IMR-90 (cell line): ENCODE data around the gene CFDP1. TPM values are rescaled to one million over a fixed set of nuclear protein-coding genes. Genes with fewer than 3 reads are reported as not detected.

Source experiments
- ATAC-seq: fragments of 200-7000 bp; cut with Tn5 transposase; 2 replicates; pipeline ENCODE4 v1.9.1; 2020; ENCODE audit warnings: low read depth, mild to moderate bottlenecking, moderate library complexity
- BruUV-seq: library from RNA; stranded (reverse); fragments of 400-500 nt; replicated peaks from 2 replicates; lab custom pipeline; 2021; lab: Mats Ljungman, UMichigan
- CTCF ChIA-PET: fragments of 300-600 bp; formaldehyde crosslinking; extraction: SDS; loops from one replicate; lab custom pipeline; 2021; ENCODE audit warnings: antibody characterized with exemption; lab: Yijun Ruan, JAX
- POLR2A ChIA-PET: fragments of 300-600 bp; sonication (Branson Sonifier 250); formaldehyde crosslinking; loops from one replicate; lab custom pipeline; 2022; ENCODE audit warnings: antibody characterized with exemption; ENCODE audit not compliant: unreplicated experiment; lab: Charles Lee
- DNase-seq: peaks from one replicate; pipeline ENCODE4 v3.0.0; 2013
- H2AFZ ChIP-seq: replicated peaks from 2 replicates; pipeline ENCODE3; 2013; ENCODE audit warnings: low read length, mild to moderate bottlenecking; ENCODE audit not compliant: poor library complexity
- H2AK5ac ChIP-seq: 2 replicates; pipeline ENCODE4 v1.6.1; 2013; ENCODE audit warnings: low read depth, low read length, inconsistent platforms
- H2AK9ac ChIP-seq: replicated peaks from 2 replicates; pipeline ENCODE3; 2013; ENCODE audit warnings: mild to moderate bottlenecking, low read depth, low read length, moderate library complexity; ENCODE audit not compliant: poor library complexity
- H2BK120ac ChIP-seq: 2 replicates; pipeline ENCODE4 v1.6.1; 2013; ENCODE audit warnings: low read depth, low read length, inconsistent platforms
- H2BK15ac ChIP-seq: 3 replicates; pipeline ENCODE4 v1.6.1; 2013; ENCODE audit warnings: low read depth, low read length, inconsistent platforms
- H2BK20ac ChIP-seq: 2 replicates; pipeline ENCODE4 v1.6.1; 2013; ENCODE audit warnings: low read depth, mild to moderate bottlenecking, inconsistent platforms, low read length, moderate library complexity
- H2BK5ac ChIP-seq: 2 replicates; pipeline ENCODE4 v1.6.1; 2013; ENCODE audit warnings: mild to moderate bottlenecking, low read depth, low read length, inconsistent platforms; ENCODE audit not compliant: poor library complexity, severe bottlenecking
- H3K14ac ChIP-seq: replicated peaks from 2 replicates; pipeline ENCODE4 v1.6.1; 2013; ENCODE audit warnings: low read depth, low read length, inconsistent platforms
- H3K18ac ChIP-seq: 2 replicates; pipeline ENCODE4 v1.6.1; 2013; ENCODE audit warnings: low read depth, low read length, control low read depth
- H3K23ac ChIP-seq: 2 replicates; pipeline ENCODE4 v1.6.1; 2013; ENCODE audit warnings: low read depth, low read length, inconsistent platforms
- H3K27ac ChIP-seq: 2 replicates; pipeline ENCODE4 v1.5.1; 2013; ENCODE audit warnings: mild to moderate bottlenecking, control low read depth, low read length; ENCODE audit not compliant: insufficient read depth
- H3K27me3 ChIP-seq: 2 replicates; pipeline ENCODE4 v1.6.1; 2013; ENCODE audit warnings: low read length; ENCODE audit not compliant: control insufficient read depth, insufficient read depth
- H3K36me3 ChIP-seq: 2 replicates; pipeline ENCODE4 v1.6.1; 2013; ENCODE audit warnings: low read length, mixed read lengths; ENCODE audit not compliant: control insufficient read depth, insufficient read depth
- H3K4ac ChIP-seq: 2 replicates; pipeline ENCODE4 v1.6.1; 2013; ENCODE audit warnings: low read depth, low read length, inconsistent platforms
- H3K4me1 ChIP-seq: 2 replicates; pipeline ENCODE4 v1.6.1; 2013; ENCODE audit warnings: low read length, mixed read lengths; ENCODE audit not compliant: control insufficient read depth, insufficient read depth
- H3K4me2 ChIP-seq: 2 replicates; pipeline ENCODE4 v1.6.1; 2013; ENCODE audit warnings: low read depth, mild to moderate bottlenecking, control low read depth, low read length, moderate library complexity
- H3K4me3 ChIP-seq: 2 replicates; pipeline ENCODE4 v1.5.1; 2013; ENCODE audit warnings: low read depth, mild to moderate bottlenecking, control low read depth, low read length, moderate library complexity; ENCODE audit not compliant: insufficient read depth
- H3K56ac ChIP-seq: 2 replicates; pipeline ENCODE4 v1.6.1; 2013; ENCODE audit warnings: low read length, inconsistent platforms; ENCODE audit not compliant: insufficient read depth; ENCODE audit errors: extremely low read depth
- H3K79me1 ChIP-seq, 2 experiments: 2 replicates each; pipeline ENCODE4 v1.6.1; 2013; ENCODE audit warnings: low read length in 2 of 2, inconsistent platforms in 1 of 2, low read depth in 1 of 2
- H3K9ac ChIP-seq: 2 replicates; pipeline ENCODE4 v1.6.1; 2013; ENCODE audit warnings: low read depth, low read length, control low read depth
- H3K9me1 ChIP-seq: 2 replicates; pipeline ENCODE4 v1.6.1; 2013; ENCODE audit warnings: low read length, inconsistent platforms; ENCODE audit not compliant: insufficient read depth
- H3K9me3 ChIP-seq: 2 replicates; pipeline ENCODE4 v1.6.1; 2013; ENCODE audit warnings: low read length; ENCODE audit not compliant: control insufficient read depth, insufficient read depth
- H4K20me1 ChIP-seq: 2 replicates; pipeline ENCODE4 v1.6.1; 2013; ENCODE audit warnings: low read length, inconsistent platforms; ENCODE audit not compliant: insufficient read depth
- H4K5ac ChIP-seq: 2 replicates; pipeline ENCODE4 v1.6.1; 2013; ENCODE audit warnings: mild to moderate bottlenecking, low read depth, low read length, control low read depth
- H4K8ac ChIP-seq, 2 experiments: 2 replicates each; pipeline ENCODE4 v1.6.1; 2013; ENCODE audit warnings: low read depth in 2 of 2, low read length in 2 of 2, control low read depth in 1 of 2, inconsistent platforms in 1 of 2
- H4K91ac ChIP-seq: 2 replicates; pipeline ENCODE4 v1.6.1; 2013; ENCODE audit warnings: low read depth, low read length, inconsistent platforms; ENCODE audit not compliant: insufficient read depth
- CHD1 ChIP-seq: IDR thresholded peaks from 2 replicates; pipeline ENCODE4 v1.6.1; 2012; ENCODE audit warnings: low read depth, low read length, improper control_type of control experiment
- FOS ChIP-seq: fragments of 150-350 bp; IDR thresholded peaks from 2 replicates; pipeline ENCODE4 v1.6.1; 2016; ENCODE audit warnings: low read depth, low read length
- MAZ ChIP-seq: IDR thresholded peaks from 2 replicates; pipeline ENCODE4 v1.6.1; 2012; ENCODE audit warnings: low read depth, mild to moderate bottlenecking, low read length, improper control_type of control experiment, moderate library complexity, borderline replicate concordance
- MXI1 ChIP-seq: IDR thresholded peaks from 2 replicates; pipeline ENCODE4 v1.6.1; 2012; ENCODE audit warnings: low read depth, mild to moderate bottlenecking, low read length, moderate library complexity, borderline replicate concordance
- POLR2A ChIP-seq: IDR thresholded peaks from 2 replicates; pipeline ENCODE4 v1.6.1; 2012; ENCODE audit warnings: mild to moderate bottlenecking, low read depth, low read length
- WGBS, 2 experiments: methylation state at CpG; one replicate each; pipeline versions ENCODE4 v1.1.5 to v1.1.7; 2013; ENCODE audit warnings: missing lambda C conversion rate in 2 of 2; ENCODE audit not compliant: insufficient read length in 1 of 2; ENCODE audit errors: extremely low coverage in 2 of 2; 5-methylcytosine and 5-hydroxymethylcytosine counted together
- dilution Hi-C: fragments of 300-500 bp; cut with HindIII; formaldehyde crosslinking; loops from one replicate; pipeline ENCODE4 v1.14.3; 2018; ENCODE audit warnings: low sequenced_read_pairs; ENCODE audit not compliant: unreplicated experiment
- in situ Hi-C: fragments of 300-500 bp; cut with MboI; formaldehyde crosslinking; loops from 3 replicates; pipeline ENCODE4 v1.14.3; 2019; ENCODE audit warnings: low sequenced_read_pairs, inconsistent platforms, mixed read lengths
- intact Hi-C: fragments of 100-400 bp; cut with micrococcal nuclease; formaldehyde crosslinking; loops from 2 replicates; pipeline ENCODE4 v1.10.0; 2022
- polyA plus RNA-seq, 3 experiments: library from polyadenylated mRNA; depleted of rRNA; stranded (reverse); fragments of >200 nt; gene quantifications; 2 replicates each; pipeline ENCODE4 v1.2.3, GENCODE V29; 2012; ENCODE audit warnings: low replicate concordance in 1 of 3
- total RNA-seq: library from RNA; depleted of rRNA; stranded (reverse); fragments of >200 nt; gene quantifications from 2 replicates; pipeline ENCODE4 v1.2.3, GENCODE V29; 2012
- TF ChIP-seq, protein P1 (sequence below): conservative IDR thresholded peaks from 2 replicates; pipeline ENCODE4 v1.5.1; 2012; ENCODE audit warnings: mild to moderate bottlenecking, low read depth, low read length, improper control_type of control experiment

CFDP1 gene
- total and polyA plus RNA-seq, 2 of the 4 experiments (the other 2 are of a cell fraction), result 15.6 to 38.7 TPM

DNA sequence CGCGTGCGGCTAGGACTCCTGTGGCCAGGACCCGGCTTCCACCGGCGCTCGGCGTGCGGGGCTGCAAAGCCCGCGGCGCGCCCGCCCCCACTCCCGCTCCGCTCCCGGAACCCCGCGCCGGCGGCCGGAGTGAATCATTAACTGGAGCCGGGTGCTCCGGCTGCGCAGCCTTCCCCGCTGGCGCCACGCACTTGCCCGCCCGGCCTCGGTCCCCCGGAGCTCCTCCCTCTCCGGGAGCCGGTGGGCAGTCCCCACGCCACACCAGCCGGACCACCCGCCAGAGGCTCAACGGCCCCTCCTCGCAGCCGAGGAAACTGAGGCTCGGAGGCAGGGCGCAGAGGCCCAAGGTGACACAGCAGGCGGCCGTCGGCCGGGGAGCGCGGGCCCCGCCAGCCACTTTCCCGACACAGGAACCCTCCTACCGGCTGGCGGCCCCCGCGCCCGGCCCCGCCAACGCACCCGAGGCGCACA is 182.5 kb downstream of the CFDP1 start:
- CTCF ChIA-PET, result interaction anchor here (0.8 to 1.2 kb wide), 2 partner anchors 17 to 55 kb away, joined by 3 to 4 read pairs; no protein-coding TSS in a partner anchor
- H3K4me3 ChIP-seq, result peak overlapping the region; percentile 70
- H2BK20ac ChIP-seq, result no peak overlapping the region
- WGBS, 2 experiments, result 0% methylated on average over 43 of the region's 59 CpGs; no CpG with 5 or more reads in 1 of the 2 experiments
- H3K9me1 ChIP-seq, result peaks cover 39% of the 10 kb centered on the region
- H2AFZ ChIP-seq, result peak overlapping the region; percentile 71
- intact Hi-C loops (loop anchor here (5.0 kb wide), 1 partner anchor 131 kb away; no protein-coding TSS in a partner anchor), dilution Hi-C loops (no loop called here), in situ Hi-C loops (no loop called here)
- peak overlapping the region; percentile 93 for H3K27ac ChIP-seq
- no peak overlapping the region for H4K5ac ChIP-seq
- H3K18ac ChIP-seq, result peak overlapping the region; percentile 19; the same call in 1 of the 2 replicates
- no peak overlapping the region; the same call in 2 of the 3 replicates for H2BK15ac ChIP-seq
- POLR2A ChIA-PET, result interaction anchor here (0.7 kb wide), 1 partner anchor 14 kb away, joined by 21 read pairs; no protein-coding TSS in a partner anchor
- peak overlapping the region; percentile 46; the same call in 1 of the 2 replicates for H4K91ac ChIP-seq
- peak overlapping the region; percentile 74; the same call in 1 of the 2 replicates for H2AK5ac ChIP-seq
- peak; percentile 1 for ATAC-seq
- peak overlapping the region; percentile 85 for H3K4ac ChIP-seq
- H4K8ac ChIP-seq, result peak overlapping the region; percentile 27 to 51; a peak in 1 of 4 replicates
- peak overlapping the region; percentile 90 for H2AK9ac ChIP-seq
- peak overlapping the region; percentile 96 for H3K9ac ChIP-seq
- H3K36me3 ChIP-seq, result peaks cover 5% of the 10 kb centered on the region; the same call in 1 of the 2 replicates
- H3K9me3 ChIP-seq, result no peaks in the 10 kb centered on the region
- H3K14ac ChIP-seq, result peak overlapping the region; percentile 82; the same call in 1 of the 2 replicates
- peak overlapping the region; percentile 65; the same call in 1 of the 2 replicates for H2BK120ac ChIP-seq
- DNase-seq, result no peak
- peak overlapping the region; percentile 86 for H3K4me2 ChIP-seq
- H3K4me1 ChIP-seq, result peaks cover 76% of the 10 kb centered on the region
- H3K79me1 ChIP-seq, result peaks cover 0 to 60% of the 10 kb centered on the region in 2 experiments; a peak in 3 of 4 replicates
- H3K56ac ChIP-seq, result peak overlapping the region; percentile 66
- H3K23ac ChIP-seq, result peak overlapping the region; percentile 91
- no peaks in the 10 kb centered on the region for H3K27me3 ChIP-seq
- TF ChIP-seq MAZ (peak; percentile 53; the same call in 1 of the 2 replicates), CHD1 (no peak), FOS (no peak), POLR2A (peak; percentile 49; the same call in 1 of the 2 replicates), MXI1 (peak; percentile 4; the same call in 1 of the 2 replicates)
- TF ChIP-seq, protein P1, sequence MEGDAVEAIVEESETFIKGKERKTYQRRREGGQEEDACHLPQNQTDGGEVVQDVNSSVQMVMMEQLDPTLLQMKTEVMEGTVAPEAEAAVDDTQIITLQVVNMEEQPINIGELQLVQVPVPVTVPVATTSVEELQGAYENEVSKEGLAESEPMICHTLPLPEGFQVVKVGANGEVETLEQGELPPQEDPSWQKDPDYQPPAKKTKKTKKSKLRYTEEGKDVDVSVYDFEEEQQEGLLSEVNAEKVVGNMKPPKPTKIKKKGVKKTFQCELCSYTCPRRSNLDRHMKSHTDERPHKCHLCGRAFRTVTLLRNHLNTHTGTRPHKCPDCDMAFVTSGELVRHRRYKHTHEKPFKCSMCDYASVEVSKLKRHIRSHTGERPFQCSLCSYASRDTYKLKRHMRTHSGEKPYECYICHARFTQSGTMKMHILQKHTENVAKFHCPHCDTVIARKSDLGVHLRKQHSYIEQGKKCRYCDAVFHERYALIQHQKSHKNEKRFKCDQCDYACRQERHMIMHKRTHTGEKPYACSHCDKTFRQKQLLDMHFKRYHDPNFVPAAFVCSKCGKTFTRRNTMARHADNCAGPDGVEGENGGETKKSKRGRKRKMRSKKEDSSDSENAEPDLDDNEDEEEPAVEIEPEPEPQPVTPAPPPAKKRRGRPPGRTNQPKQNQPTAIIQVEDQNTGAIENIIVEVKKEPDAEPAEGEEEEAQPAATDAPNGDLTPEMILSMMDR, result no peak
- BruUV-seq, result no TSS peak
- peak overlapping the region; percentile 87 for H2BK5ac ChIP-seq
- peaks cover 81% of the 10 kb centered on the region for H4K20me1 ChIP-seq
